NCI-H1048 (cell line): ENCODE measurements around the gene TNPO1.
"Not testable (repeated sequence)": the region's sequence is repeated elsewhere in the genome, so short reads cannot be mapped to it uniquely, and the experiment has no call there.

ENCODE experiments used
- DNase-seq: peaks from one replicate; lab custom pipeline; 2025; lab: John Stamatoyannopoulos, UW

TNPO1 gene

GRCh38 chr5:72934953-72935725 is 118.7 kb downstream of the TNPO1 start:
- DNase-seq = not testable (repeated sequence)

GRCh38 chr5:72936893-72937292 is 120.4 kb downstream of the TNPO1 start:
- DNase-seq = no peak

- no peak for DNase-seq
Observed at GRCh38 chr5:72937517-72938061, 121.1 kb downstream of the TNPO1 start.

- no peak for DNase-seq
Observed at GRCh38 chr5:72938206-72938605, 121.7 kb downstream of the TNPO1 start.

- DNase-seq = no peak
Observed at GRCh38 chr5:72940082-72940481, 123.6 kb downstream of the TNPO1 start.

GRCh38 chr5:72943307-72943706 is 126.8 kb downstream of the TNPO1 start:
- DNase-seq = no peak

GRCh38 chr5:72947498-72947897 is 131.0 kb downstream of the TNPO1 start:
- DNase-seq = no peak

- no peak for DNase-seq
Observed at GRCh38 chr5:72949481-72949880, 133.0 kb downstream of the TNPO1 start.

- DNase-seq = no peak
Observed at GRCh38 chr5:72951671-72952468, 135.4 kb downstream of the TNPO1 start.

GRCh38 chr5:72954389-72954788 is 137.9 kb downstream of the TNPO1 start:
- DNase-seq = no peak

GRCh38 chr5:72955143-72955767 is 138.8 kb downstream of the TNPO1 start:
- no peak for DNase-seq

- peak; percentile 91 for DNase-seq
Observed at GRCh38 chr5:72955768-72956323, 139.4 kb downstream of the TNPO1 start, which contains the start of gene FCHO2. FCHO2 (plus strand) TSS chr5:72956041; CDS start chr5:72956097, 56 bp downstream.

- DNase-seq = no peak
Observed at GRCh38 chr5:72956324-72957140, 140.1 kb downstream of the TNPO1 start.

- no peak for DNase-seq
Observed at GRCh38 chr5:72957337-72957736, 140.9 kb downstream of the TNPO1 start.

GRCh38 chr5:72959257-72959656 is 142.8 kb downstream of the TNPO1 start:
- no peak for DNase-seq
